BE2C (cell line): ENCODE data around the gene IFI35.

ENCODE experiments used
- DNase-seq: peaks from one replicate; pipeline ENCODE4 v3.0.0-alpha.2; 2020
- H3K27me3 ChIP-seq: fragments of 250-450 bp; sonication (Bioruptor Pico); 2 replicates; pipeline ENCODE4 v1.5.1; 2020; ENCODE audit warnings: mild to moderate bottlenecking
- H3K36me3 ChIP-seq: fragments of 250-450 bp; sonication (Bioruptor Pico); 2 replicates; pipeline ENCODE4 v1.5.1; 2020; ENCODE audit warnings: mild to moderate bottlenecking
- H3K4me1 ChIP-seq: fragments of 250-450 bp; sonication (Bioruptor Pico); 2 replicates; pipeline ENCODE4 v1.5.1; 2020
- H3K4me3 ChIP-seq: 2 replicates; pipeline ENCODE4 v1.5.1; 2011; ENCODE audit warnings: low read depth, low read length
- H3K9me3 ChIP-seq: fragments of 250-450 bp; sonication (Bioruptor Pico); 2 replicates; pipeline ENCODE4 v1.5.1; 2020
- TF ChIP-seq, protein P1 (sequence below): IDR thresholded peaks from 2 replicates; pipeline ENCODE4 v1.5.1; 2012; ENCODE audit warnings: mild to moderate bottlenecking, low read depth, low read length

IFI35 gene

DNA sequence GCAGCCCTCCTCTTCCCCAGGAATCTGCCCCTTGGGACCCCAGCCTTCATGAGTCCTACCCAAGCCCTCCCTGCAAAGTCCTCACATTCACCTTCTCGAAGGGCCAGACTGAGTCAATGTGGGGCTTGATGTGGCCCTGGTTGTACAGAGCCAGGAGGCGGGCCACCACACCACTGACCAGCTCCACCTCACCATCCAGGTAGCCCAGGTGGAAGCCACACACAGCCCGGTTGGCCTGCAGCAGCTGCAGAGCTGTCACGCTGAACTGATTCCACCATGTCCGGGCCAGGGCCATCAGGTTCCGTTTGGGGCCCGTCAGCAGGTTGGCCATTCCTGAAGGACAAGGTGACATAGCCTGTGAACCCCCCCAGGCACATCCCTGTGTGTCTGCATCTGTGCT lies 9.6 kb downstream of the IFI35 start:
- H3K4me1 ChIP-seq, result peaks cover 16% of the 10 kb centered on the region
- H3K4me3 ChIP-seq, result no peak overlapping the region
- TF ChIP-seq, protein P1, sequence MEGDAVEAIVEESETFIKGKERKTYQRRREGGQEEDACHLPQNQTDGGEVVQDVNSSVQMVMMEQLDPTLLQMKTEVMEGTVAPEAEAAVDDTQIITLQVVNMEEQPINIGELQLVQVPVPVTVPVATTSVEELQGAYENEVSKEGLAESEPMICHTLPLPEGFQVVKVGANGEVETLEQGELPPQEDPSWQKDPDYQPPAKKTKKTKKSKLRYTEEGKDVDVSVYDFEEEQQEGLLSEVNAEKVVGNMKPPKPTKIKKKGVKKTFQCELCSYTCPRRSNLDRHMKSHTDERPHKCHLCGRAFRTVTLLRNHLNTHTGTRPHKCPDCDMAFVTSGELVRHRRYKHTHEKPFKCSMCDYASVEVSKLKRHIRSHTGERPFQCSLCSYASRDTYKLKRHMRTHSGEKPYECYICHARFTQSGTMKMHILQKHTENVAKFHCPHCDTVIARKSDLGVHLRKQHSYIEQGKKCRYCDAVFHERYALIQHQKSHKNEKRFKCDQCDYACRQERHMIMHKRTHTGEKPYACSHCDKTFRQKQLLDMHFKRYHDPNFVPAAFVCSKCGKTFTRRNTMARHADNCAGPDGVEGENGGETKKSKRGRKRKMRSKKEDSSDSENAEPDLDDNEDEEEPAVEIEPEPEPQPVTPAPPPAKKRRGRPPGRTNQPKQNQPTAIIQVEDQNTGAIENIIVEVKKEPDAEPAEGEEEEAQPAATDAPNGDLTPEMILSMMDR, result no peak
- no peaks in the 10 kb centered on the region for H3K27me3 ChIP-seq
- no peak for DNase-seq
- H3K36me3 ChIP-seq, result peaks cover 6% of the 10 kb centered on the region; the same call in 1 of the 2 replicates
- H3K9me3 ChIP-seq, result no peaks in the 10 kb centered on the region

DNA sequence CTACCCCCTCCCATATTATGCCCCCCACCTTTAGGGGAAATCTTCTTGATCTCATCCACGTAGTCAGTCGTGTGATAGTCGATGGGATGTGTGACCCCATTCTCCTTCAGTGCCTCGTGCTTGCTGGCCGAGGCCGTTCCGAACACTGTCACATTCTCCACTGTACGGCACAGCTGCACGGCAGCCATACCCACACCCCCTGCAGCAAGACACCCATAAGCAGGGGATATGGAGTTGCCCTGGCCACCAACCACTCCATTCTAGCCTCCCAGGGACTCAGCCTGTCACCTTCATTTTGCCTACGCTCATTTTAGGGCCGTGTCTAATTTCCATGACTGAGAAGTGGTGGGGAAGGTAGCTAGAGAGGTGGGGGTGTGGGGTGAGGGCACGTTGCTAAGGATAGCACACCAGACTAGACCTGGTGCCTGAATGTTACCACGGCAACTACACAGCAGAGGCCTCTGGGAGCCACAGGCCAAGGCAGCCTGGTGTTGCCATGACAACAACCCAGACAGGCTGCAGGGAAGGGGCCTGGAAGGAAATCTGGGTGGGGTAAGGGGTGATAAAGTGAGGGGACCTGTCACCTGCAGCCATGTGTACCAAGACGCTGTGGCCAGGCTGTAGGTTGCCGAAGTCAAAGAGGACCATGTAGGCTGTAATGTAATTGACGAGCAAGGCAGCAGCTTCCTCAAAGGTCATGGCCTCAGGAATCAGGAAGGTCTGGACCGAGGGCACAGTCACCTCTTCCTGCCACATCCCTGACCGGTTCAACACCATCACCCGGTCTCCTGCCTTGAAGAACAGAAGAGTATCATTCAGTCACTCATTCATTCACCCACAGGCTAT lies 11.6 kb downstream of the IFI35 start:
- H3K4me1 ChIP-seq, result peaks cover 16% of the 10 kb centered on the region
- H3K9me3 ChIP-seq, result no peaks in the 10 kb centered on the region
- H3K27me3 ChIP-seq, result no peaks in the 10 kb centered on the region
- DNase-seq, result peak; percentile 89
- H3K36me3 ChIP-seq, result peaks cover 6% of the 10 kb centered on the region; the same call in 1 of the 2 replicates
- TF ChIP-seq, protein P1, result no peak
- peak overlapping the region; percentile 19; the same call in 1 of the 2 replicates for H3K4me3 ChIP-seq

DNA sequence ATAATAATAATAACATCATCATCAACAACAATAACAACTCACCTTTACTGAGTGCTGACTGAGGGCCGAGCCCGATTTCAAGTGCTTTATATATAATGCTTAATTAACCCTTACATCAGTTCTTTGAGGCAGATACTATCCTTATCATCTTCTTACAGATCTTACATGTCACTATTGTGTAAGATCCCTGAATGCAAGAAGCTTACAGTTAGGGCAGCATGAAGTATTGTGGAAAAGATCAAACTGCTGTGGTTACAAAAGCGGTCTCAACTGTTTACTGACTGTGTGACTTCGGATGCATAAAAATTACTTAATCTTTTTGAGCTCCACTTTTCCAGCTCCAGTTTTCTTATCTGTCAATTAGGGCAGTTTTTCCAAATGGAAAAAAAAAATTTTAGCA lies 12.3 kb downstream of the IFI35 start:
- Histone ChIP-seq H3K4me3 (no peak overlapping the region; the same call in 1 of the 2 replicates), H3K27me3 (no peaks in the 10 kb centered on the region), H3K4me1 (peaks cover 16% of the 10 kb centered on the region), H3K9me3 (no peaks in the 10 kb centered on the region), H3K36me3 (peaks cover 6% of the 10 kb centered on the region; the same call in 1 of the 2 replicates)
- TF ChIP-seq, protein P1, result no peak
- DNase-seq, result no peak

DNA sequence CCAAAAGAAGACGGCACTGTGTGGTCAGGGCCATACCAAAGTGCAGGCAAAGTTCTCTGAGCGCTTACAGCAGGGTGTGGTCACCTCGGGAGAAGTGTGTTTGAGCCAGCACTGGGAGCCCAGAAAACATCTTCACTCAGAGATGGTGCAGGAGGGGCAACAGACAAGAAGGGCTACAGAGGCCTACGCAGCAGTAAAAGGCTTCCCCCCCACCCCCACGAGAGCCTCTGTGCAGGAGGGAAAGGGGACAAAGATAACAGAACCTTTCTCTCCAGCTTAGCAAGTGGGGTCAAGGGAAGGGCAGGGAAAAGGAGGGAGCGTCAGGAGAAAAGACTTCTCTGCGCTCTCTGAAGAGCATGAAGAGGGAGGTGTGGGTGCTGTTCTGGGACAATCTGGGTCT lies 12.8 kb downstream of the IFI35 start:
- H3K4me3 ChIP-seq, result peak overlapping the region; percentile 14; the same call in 1 of the 2 replicates
- H3K4me1 ChIP-seq, result peaks cover 16% of the 10 kb centered on the region
- DNase-seq, result no peak
- H3K36me3 ChIP-seq, result peaks cover 6% of the 10 kb centered on the region; the same call in 1 of the 2 replicates
- no peaks in the 10 kb centered on the region for H3K9me3 ChIP-seq
- no peaks in the 10 kb centered on the region for H3K27me3 ChIP-seq
- TF ChIP-seq, protein P1, result no peak

DNA sequence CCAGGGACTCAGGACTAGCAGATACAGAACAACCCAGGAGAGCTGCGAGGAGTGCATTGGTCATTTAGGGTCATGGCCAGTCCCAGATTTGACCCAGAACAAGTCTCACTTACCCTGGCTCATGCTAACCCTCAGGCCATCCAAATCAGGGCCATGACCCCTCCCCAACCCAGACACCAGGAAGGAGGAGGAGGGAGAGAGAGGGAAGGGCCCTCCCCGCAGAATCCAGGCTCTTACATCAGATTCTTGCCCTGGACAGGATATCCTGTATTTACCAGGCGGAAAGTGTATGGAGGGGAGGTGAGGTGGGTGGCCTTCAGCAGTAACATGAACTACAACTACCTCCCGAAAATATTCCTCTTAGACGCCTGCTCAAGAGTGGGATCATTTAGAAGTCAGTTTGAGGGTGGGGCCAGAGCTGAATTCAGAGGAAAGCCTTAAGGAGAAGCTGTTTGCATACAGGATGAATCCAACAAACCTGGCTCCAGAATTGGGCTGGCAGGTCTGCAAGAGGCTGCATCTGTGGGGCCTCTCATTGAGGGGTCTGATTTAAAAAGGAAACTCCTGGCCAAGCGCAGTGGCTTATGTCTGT lies 13.5 kb downstream of the IFI35 start:
- TF ChIP-seq, protein P1, result no peak
- peaks cover 16% of the 10 kb centered on the region for H3K4me1 ChIP-seq
- H3K4me3 ChIP-seq, result peak overlapping the region; percentile 14; the same call in 1 of the 2 replicates
- no peak for DNase-seq
- peaks cover 6% of the 10 kb centered on the region; the same call in 1 of the 2 replicates for H3K36me3 ChIP-seq
- no peaks in the 10 kb centered on the region for H3K27me3 ChIP-seq
- H3K9me3 ChIP-seq, result no peaks in the 10 kb centered on the region
